Neural crest cell (in vitro differentiated cells): ENCODE data around the gene FARP1. TPM values are rescaled to one million over a fixed set of nuclear protein-coding genes. Genes with fewer than 3 reads are reported as not detected.

ENCODE experiments used
- DNase-seq: peaks from one replicate; pipeline ENCODE4 v3.0.0; 2021; ENCODE audit warnings: low read depth, mixed read lengths, low spot score
- H3K27ac Mint-ChIP-seq: one replicate; pipeline ENCODE4 v1.8.0; 2021; ENCODE audit warnings: mild to moderate bottlenecking, mixed read lengths; ENCODE audit not compliant: unreplicated experiment
- H3K27me3 Mint-ChIP-seq: 2 replicates; pipeline ENCODE4 v1.8.0; 2021; ENCODE audit warnings: low read depth, mild to moderate bottlenecking, mixed read lengths
- H3K36me3 Mint-ChIP-seq: 2 replicates; pipeline ENCODE4 v1.8.0; 2021; ENCODE audit warnings: low read depth, mild to moderate bottlenecking, mixed read lengths
- H3K4me1 Mint-ChIP-seq: 2 replicates; pipeline ENCODE4 v1.8.0; 2021; ENCODE audit warnings: mixed read lengths
- H3K4me3 Mint-ChIP-seq: one replicate; pipeline ENCODE4 v1.8.0; 2021; ENCODE audit warnings: mild to moderate bottlenecking, mixed read lengths
- H3K9me3 Mint-ChIP-seq: 2 replicates; pipeline ENCODE4 v1.8.0; 2021; ENCODE audit warnings: mixed read lengths
- CTCF ChIP-seq: fragments of 200-600 bp; sonication (generic); conservative IDR thresholded peaks from 2 replicates; pipeline ENCODE4 v1.5.0; 2021; ENCODE audit warnings: antibody characterized with exemption, mild to moderate bottlenecking
- total RNA-seq: library from RNA; stranded (reverse); gene quantifications from 2 replicates; pipeline ENCODE4 v1.2.1, GENCODE V29; 2021

FARP1 gene
- total RNA-seq, 1 donor from 2014 or later: 138 TPM

DNA sequence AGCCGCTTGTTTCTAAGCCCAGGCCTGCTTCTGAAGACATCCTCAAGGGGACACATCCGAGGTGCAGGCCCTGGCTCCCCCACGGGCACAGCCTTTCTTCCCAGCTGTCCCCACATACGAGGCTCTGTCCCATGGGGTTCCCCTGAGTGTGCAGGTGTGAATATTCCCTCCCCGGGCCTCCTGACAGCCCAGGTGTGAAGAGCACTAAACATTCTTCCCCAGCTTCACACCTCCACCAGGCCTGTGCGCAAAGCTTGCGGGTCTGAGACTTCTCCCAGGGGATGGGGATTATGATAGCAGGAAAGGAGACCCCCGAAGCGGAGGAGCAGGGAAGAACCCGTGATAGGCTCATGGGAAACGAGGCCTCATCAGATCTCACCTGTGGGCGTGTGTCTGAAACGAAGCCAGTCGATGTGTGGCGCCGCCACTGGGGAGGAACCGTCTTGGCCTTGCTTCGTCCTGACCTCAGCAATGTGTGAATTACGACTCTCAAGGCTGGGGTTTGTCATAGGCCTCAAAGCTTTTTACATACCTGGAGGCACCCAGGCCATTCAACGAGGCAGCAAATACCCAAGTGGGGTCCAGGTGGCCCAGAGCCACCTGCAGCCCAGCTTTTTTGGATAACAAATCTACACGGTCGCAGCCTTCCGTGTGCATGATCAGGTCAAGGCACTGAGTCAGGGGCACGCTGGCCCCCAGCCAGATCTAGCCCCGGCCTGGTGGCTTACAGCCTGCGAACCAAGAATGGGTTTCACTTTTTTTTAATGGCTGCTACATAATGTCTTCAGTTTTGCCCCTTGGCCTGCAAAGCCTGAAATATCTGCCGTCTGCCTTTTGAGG, 299.7 kb downstream of the FARP1 start:
- Mint-ChIP-seq H3K9me3 (no peaks in the 10 kb centered on the region), H3K4me1 (peaks cover 6% of the 10 kb centered on the region), H3K36me3 (peaks cover 2% of the 10 kb centered on the region), H3K27ac (no peak overlapping the region), H3K27me3 (peaks cover 3% of the 10 kb centered on the region), H3K4me3 (peak overlapping the region; percentile 66)
- no peak for TF ChIP-seq CTCF
- no peak for DNase-seq

GRCh38 chr13:98443329-98443728, 300.4 kb downstream of the FARP1 start:
- peaks cover 4% of the 10 kb centered on the region for H3K27me3 Mint-ChIP-seq

DNA sequence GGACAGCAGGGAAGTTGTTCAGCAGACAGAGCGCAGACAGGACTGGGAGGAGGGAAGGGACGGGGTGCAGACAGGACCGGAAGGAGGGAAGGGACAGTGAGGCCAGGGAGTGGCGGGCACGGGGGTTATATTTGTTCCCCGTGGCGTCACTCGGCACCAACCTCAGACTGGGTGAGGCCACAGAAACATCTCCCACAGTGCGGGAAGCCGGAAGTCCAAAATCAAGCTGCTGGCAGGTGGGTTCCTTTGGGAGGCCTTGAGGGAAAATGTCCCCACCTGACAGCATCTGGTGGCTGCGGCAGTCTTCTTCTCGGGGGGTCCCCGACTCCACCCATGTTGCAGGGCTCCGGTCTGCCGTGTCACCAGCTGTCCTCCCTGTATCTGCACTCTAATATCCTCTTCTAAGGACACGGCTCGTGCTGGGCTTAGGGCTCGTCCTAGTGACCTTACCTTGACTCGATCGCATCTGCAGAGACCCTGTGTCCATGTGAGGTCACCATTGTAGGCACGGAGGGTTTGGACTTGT, 301.0 kb downstream of the FARP1 start:
- H3K4me3 Mint-ChIP-seq: peak overlapping the region; percentile 66
- peaks cover 9% of the 10 kb centered on the region for H3K36me3 Mint-ChIP-seq
- no peak for DNase-seq
- no peaks in the 10 kb centered on the region for H3K9me3 Mint-ChIP-seq
- peak overlapping the region; percentile 88 for H3K27ac Mint-ChIP-seq
- H3K4me1 Mint-ChIP-seq: peaks cover 11% of the 10 kb centered on the region
- TF ChIP-seq CTCF: no peak
- peaks cover 5% of the 10 kb centered on the region for H3K27me3 Mint-ChIP-seq

More at GRCh38 chr13:98443329-98443728, 300.4 kb downstream of the FARP1 start:
- Mint-ChIP-seq H3K4me1 (peaks cover 9% of the 10 kb centered on the region), H3K27ac (peak overlapping the region; percentile 81), H3K4me3 (peak overlapping the region; percentile 66), H3K36me3 (peaks cover 5% of the 10 kb centered on the region), H3K9me3 (no peaks in the 10 kb centered on the region)
- no peak for DNase-seq
- no peak for TF ChIP-seq CTCF

DNA sequence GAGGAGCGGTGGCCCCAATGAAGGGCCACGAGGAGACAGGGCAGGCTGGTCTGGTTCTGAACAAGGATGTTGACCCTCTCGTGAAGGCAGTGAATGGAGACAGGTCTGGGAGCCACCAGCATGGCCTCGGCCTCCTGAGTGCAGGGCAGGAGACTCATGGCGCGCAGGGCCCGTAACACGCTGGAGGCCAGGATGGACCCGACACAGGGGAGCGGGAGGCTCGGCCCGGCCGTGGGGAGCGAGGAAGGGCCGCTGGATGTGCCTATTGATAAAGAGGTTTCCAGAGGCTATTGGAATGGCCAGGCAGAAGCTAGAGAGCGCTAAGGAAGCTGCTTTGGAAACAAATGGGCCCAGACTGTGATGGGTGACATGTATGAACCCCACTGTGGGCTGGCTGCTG, 301.5 kb downstream of the FARP1 start:
- peak overlapping the region; percentile 88 for H3K27ac Mint-ChIP-seq
- DNase-seq: no peak
- H3K36me3 Mint-ChIP-seq: peaks cover 13% of the 10 kb centered on the region
- no peaks in the 10 kb centered on the region for H3K9me3 Mint-ChIP-seq
- peak overlapping the region; percentile 66 for H3K4me3 Mint-ChIP-seq
- H3K4me1 Mint-ChIP-seq: peaks cover 14% of the 10 kb centered on the region
- H3K27me3 Mint-ChIP-seq: peaks cover 5% of the 10 kb centered on the region
- TF ChIP-seq CTCF: no peak

DNA sequence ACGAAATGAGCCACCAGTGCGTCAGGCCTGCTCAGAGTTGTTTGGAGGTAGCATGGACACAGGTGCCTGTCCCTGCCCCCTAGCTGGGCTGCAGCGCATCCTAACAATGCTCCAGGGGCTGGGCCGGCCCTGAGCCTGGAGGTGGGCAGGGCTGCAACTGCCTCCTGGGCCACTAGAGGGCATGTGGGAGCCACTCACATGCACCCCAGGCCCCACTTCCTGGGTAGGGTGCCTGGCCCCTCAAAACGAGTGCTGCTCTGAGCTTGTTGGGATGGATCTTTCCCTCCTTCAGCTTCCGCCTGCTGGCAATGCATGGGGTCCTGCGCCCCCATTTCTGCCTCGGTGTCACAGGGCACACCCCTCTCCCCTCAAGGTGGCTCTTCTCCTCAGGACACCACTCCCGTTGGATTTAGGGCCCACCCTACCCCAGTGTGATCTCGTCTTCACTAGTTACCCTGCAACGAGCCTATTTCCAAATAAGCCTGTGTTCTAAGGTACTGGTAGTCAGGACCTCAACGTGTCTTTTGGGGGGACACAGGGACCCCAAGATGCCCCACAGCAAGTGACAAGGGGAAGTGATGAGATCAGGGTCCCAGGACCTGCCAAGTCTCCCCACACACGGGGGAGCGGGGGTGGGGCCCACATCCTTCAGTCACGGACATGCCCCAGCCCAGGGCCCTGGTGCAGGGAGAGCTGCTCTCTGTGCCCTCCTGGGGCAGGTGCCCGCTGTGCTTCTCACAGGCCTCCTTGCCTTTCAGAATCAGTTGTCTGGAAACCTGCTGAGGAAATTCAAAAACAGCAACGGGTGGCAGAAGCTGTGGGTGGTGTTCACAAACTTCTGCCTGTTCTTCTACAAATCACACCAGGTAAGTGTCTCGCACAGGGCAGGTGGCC, 302.7 kb downstream of the FARP1 start:
- peaks cover 14% of the 10 kb centered on the region for H3K36me3 Mint-ChIP-seq
- H3K4me1 Mint-ChIP-seq: peaks cover 25% of the 10 kb centered on the region
- peak; percentile 70 for DNase-seq
- peak; percentile 91 for TF ChIP-seq CTCF
- H3K4me3 Mint-ChIP-seq: peak overlapping the region; percentile 71
- H3K9me3 Mint-ChIP-seq: no peaks in the 10 kb centered on the region
- peaks cover 5% of the 10 kb centered on the region for H3K27me3 Mint-ChIP-seq
- peak overlapping the region; percentile 19 for H3K27ac Mint-ChIP-seq
